K562 (cell line): ENCODE measurements around the gene TENM3. TPM values are rescaled to one million over a fixed set of nuclear protein-coding genes. Genes with fewer than 3 reads are reported as not detected.

Experiments
- ATAC-seq: fragments of 200-7000 bp; cut with Tn5 transposase; 3 replicates; pipeline ENCODE4 v1.9.1; 2020; ENCODE audit warnings: moderate library complexity
- BruUV-seq: library from RNA; stranded (reverse); fragments of 400-500 nt; replicated peaks from 2 replicates; lab custom pipeline; 2021; lab: Mats Ljungman, UMichigan
- CTCF ChIA-PET: fragments of 300-600 bp; formaldehyde crosslinking; extraction: SDS; loops from one replicate; lab custom pipeline; 2021; ENCODE audit warnings: low intra/inter-chr PET ratio; lab: Yijun Ruan, JAX
- POLR2A ChIA-PET: fragments of 300-600, 350-650 bp; sonication (Branson Sonifier 250); formaldehyde crosslinking; extraction: SDS; loops from one replicate; lab custom pipeline; 2021; ENCODE audit warnings: antibody characterized with exemption, inconsistent platforms; lab: Yijun Ruan, JAX
- DNase-seq, 4 experiments: peaks; one replicate each; pipeline versions ENCODE4 v3.0.0 to v3.0.0-alpha.2; 2011 to 2018; ENCODE audit warnings: low spot score in 3 of 4, mixed read lengths in 3 of 4; ENCODE audit errors: extremely low read depth in 1 of 4
- FAIRE-seq: peaks from 2 replicates; lab custom pipeline; 2011; peaks lifted over from hg19 to GRCh38; lab: Jason Lieb, UNC
- H2AFZ ChIP-seq: 2 replicates; pipeline ENCODE4 v1.6.0; 2011; ENCODE audit warnings: low read depth, low read length, control low read depth, inconsistent platforms
- H3K27ac ChIP-seq: fragments of 200-600 bp; 3 replicates; pipeline ENCODE4 v1.8.0; 2011; ENCODE audit warnings: low read depth, mild to moderate bottlenecking, control low read depth, inconsistent platforms, low read length, moderate library complexity, mixed read lengths; ENCODE audit errors: extremely low read depth
- H3K27me3 ChIP-seq, 2 experiments: fragments of 300-600 bp in 1 of 2; 2 replicates in 1 of 2; 3 replicates in 1 of 2; pipeline versions ENCODE4 v1.6.0 to v1.8.0; 2011; ENCODE audit warnings: inconsistent platforms in 2 of 2, low read length in 2 of 2, mild to moderate bottlenecking in 1 of 2, mixed read lengths in 1 of 2, moderate library complexity in 1 of 2; ENCODE audit not compliant: control insufficient read depth in 2 of 2, insufficient read depth in 2 of 2
- H3K36me3 ChIP-seq: fragments of 300-600 bp; 3 replicates; pipeline ENCODE4 v1.8.0; 2011; ENCODE audit warnings: mild to moderate bottlenecking, low read length, inconsistent platforms; ENCODE audit not compliant: control insufficient read depth, insufficient read depth
- H3K4me1 ChIP-seq, 2 experiments: fragments of 200-600 bp in 1 of 2; replicated peaks in 1 of 2; 2 replicates in 1 of 2; 3 replicates in 1 of 2; pipeline versions ENCODE4 v1.5.1 to v1.8.0; 2011; ENCODE audit warnings: inconsistent platforms in 2 of 2, low read length in 2 of 2, mild to moderate bottlenecking in 1 of 2, mixed read lengths in 1 of 2, moderate library complexity in 1 of 2; ENCODE audit not compliant: control insufficient read depth in 2 of 2, insufficient read depth in 2 of 2
- H3K4me2 ChIP-seq: 2 replicates; pipeline ENCODE4 v1.6.1; 2011; ENCODE audit warnings: low read length, control low read depth, inconsistent platforms, mixed read lengths; ENCODE audit not compliant: insufficient read depth
- H3K4me3 ChIP-seq: fragments of 200-600 bp; sonication (generic), shearing (Covaris generic); 2 replicates; pipeline ENCODE4 v1.5.1; 2016; ENCODE audit warnings: control low read depth, inconsistent platforms
- H3K79me2 ChIP-seq: fragments of 200-600 bp; 3 replicates; pipeline ENCODE4 v1.8.0; 2011; ENCODE audit warnings: low read length, inconsistent platforms; ENCODE audit not compliant: control insufficient read depth, insufficient read depth
- H3K9ac ChIP-seq, 2 experiments: 2 replicates each; pipeline versions ENCODE4 v1.6.0 to v1.6.1; 2011; ENCODE audit warnings: low read depth in 2 of 2, low read length in 2 of 2, control low read depth in 1 of 2, inconsistent platforms in 1 of 2, mild to moderate bottlenecking in 1 of 2, mixed read lengths in 1 of 2; ENCODE audit not compliant: insufficient read depth in 1 of 2
- H3K9me1 ChIP-seq: one replicate; pipeline ENCODE4 v1.6.0; 2011; ENCODE audit warnings: inconsistent platforms, mild to moderate bottlenecking, low read length, moderate library complexity; ENCODE audit not compliant: control insufficient read depth, insufficient read depth
- H3K9me3 ChIP-seq: replicated peaks from 2 replicates; pipeline ENCODE4 v1.5.1; 2011; ENCODE audit warnings: low read depth, low read length, inconsistent platforms; ENCODE audit not compliant: control insufficient read depth, insufficient read depth
- H4K20me1 ChIP-seq: replicated peaks from 2 replicates; pipeline ENCODE4 v1.6.1; 2011; ENCODE audit warnings: low read length, inconsistent platforms, mixed read lengths; ENCODE audit not compliant: control insufficient read depth, insufficient read depth
- BRCA1 ChIP-seq, 2 experiments: fragments of 450-650 bp in 1 of 2; sonication (generic) in 1 of 2; formaldehyde crosslinking in 1 of 2; IDR thresholded peaks; 2 replicates each; pipeline versions ENCODE4 v1.5.0 to v1.6.1; 2017 to 2020; ENCODE audit warnings: mild to moderate bottlenecking in 1 of 2, missing genetic modification reagents in 1 of 2
- CREBBP ChIP-seq: IDR thresholded peaks from one replicate; pipeline ENCODE4 v1.6.1; 2012; ENCODE audit warnings: low read depth, mild to moderate bottlenecking, control low read depth, inconsistent platforms, low read length
- DEAF1 ChIP-seq: fragments of 450-650 bp; formaldehyde crosslinking; IDR thresholded peaks from 2 replicates; pipeline ENCODE4 v1.4.0; 2020; ENCODE audit warnings: mild to moderate bottlenecking, moderate library complexity
- FOXK2 ChIP-seq, 2 experiments: fragments of 450-650 bp; IDR thresholded peaks in 1 of 2; conservative IDR thresholded peaks in 1 of 2; 2 replicates each; pipeline ENCODE4 v1.6.1; 2016; ENCODE audit warnings: low read depth in 2 of 2, mild to moderate bottlenecking in 1 of 2
- GTF2F1 ChIP-seq: IDR thresholded peaks from 2 replicates; pipeline ENCODE4 v1.6.1; 2011; ENCODE audit warnings: low read depth, low read length, improper control_type of control experiment
- NFYB ChIP-seq: IDR thresholded peaks from 2 replicates; pipeline ENCODE4 v1.6.1; 2011; ENCODE audit warnings: mild to moderate bottlenecking, moderate library complexity; ENCODE audit not compliant: insufficient read length; ENCODE audit errors: extremely low read depth
- NR2C1 ChIP-seq, 2 experiments: fragments of 450-650 bp; IDR thresholded peaks; 2 replicates each; pipeline ENCODE4 v1.6.1; 2017; ENCODE audit warnings: mild to moderate bottlenecking in 2 of 2, antibody characterized with exemption in 1 of 2, inconsistent platforms in 1 of 2, missing compliant biosample characterization in 1 of 2, missing genetic modification characterization in 1 of 2
- RBM22 ChIP-seq: fragments of 200-400 bp; formaldehyde crosslinking; IDR thresholded peaks from 2 replicates; pipeline ENCODE4 v1.6.1; 2018; ENCODE audit warnings: low read length, low read depth; ENCODE audit not compliant: poor library complexity, severe bottlenecking
- SMARCB1 ChIP-seq: IDR thresholded peaks from 2 replicates; pipeline ENCODE4 v1.6.1; 2011; ENCODE audit warnings: improper control_type of control experiment, low read depth; ENCODE audit not compliant: insufficient read length
- TFAM ChIP-seq: fragments of 250-450 bp; sonication (Bioruptor Pico); conservative IDR thresholded peaks from 2 replicates; pipeline ENCODE4 v1.5.0; 2021; ENCODE audit warnings: mild to moderate bottlenecking, moderate library complexity
- THRAP3 ChIP-seq: fragments of 450-650 bp; IDR thresholded peaks from 2 replicates; pipeline ENCODE4 v1.6.1; 2016; ENCODE audit warnings: mild to moderate bottlenecking, inconsistent platforms, borderline replicate concordance
- ZNF449 ChIP-seq: fragments of 250-450 bp; sonication (Bioruptor Pico); IDR thresholded peaks from 2 replicates; pipeline ENCODE4 v1.8.0; 2022; ENCODE audit warnings: moderate library complexity, mild to moderate bottlenecking, inconsistent platforms
- WGBS: fragments of 100-300 bp; shearing (Covaris generic); methylation state at CpG from one replicate; pipeline ENCODE4 v1.1.6; 2016; ENCODE audit warnings: low coverage, mixed read lengths; ENCODE audit not compliant: insufficient coverage; ENCODE audit errors: missing lambda C conversion rate; 5-methylcytosine and 5-hydroxymethylcytosine counted together
- in situ Hi-C: fragments of 300-500 bp; cut with MboI; formaldehyde crosslinking; loops from 4 replicates; pipeline ENCODE4 v1.15.0; 2018; ENCODE audit warnings: inconsistent platforms, mixed read lengths
- intact Hi-C: fragments of 100-400 bp; cut with micrococcal nuclease; formaldehyde crosslinking; loops from 2 replicates; pipeline ENCODE4 v1.14.2; 2022
- polyA plus RNA-seq, 8 experiments: library from polyadenylated mRNA; depleted of rRNA in 4 of 8; stranded (reverse) in 5 of 8; unstranded in 3 of 8; fragments of >200 nt; fragmentation: Nextera tagmentation in 2 of 8; fragmentation: Illumina TruSeq in 1 of 8; extraction: Ambion mirVana in 2 of 8; extraction: Trizol in 1 of 8; gene quantifications; 2 replicates each; pipeline versions ENCODE4 v1.2.1 to v1.2.3, GENCODE V29; 2011 to 2014; ENCODE audit warnings: inconsistent platforms in 1 of 8, missing spikeins in 1 of 8
- total RNA-seq, 7 experiments: library from RNA; depleted of rRNA in 6 of 7; stranded (reverse); fragments of >200 nt in 6 of 7; fragmentation: Illumina TruSeq in 2 of 7; extraction: Trizol in 2 of 7; gene quantifications; 2 replicates each; pipeline versions ENCODE4 v1.2.1 to v1.2.3, GENCODE V29; 2011 to 2021; ENCODE audit warnings: low replicate concordance in 1 of 7
- TF ChIP-seq, protein P1 (sequence below): fragments of 250-450 bp; sonication (Bioruptor Pico); IDR thresholded peaks from 2 replicates; pipeline ENCODE4 v1.5.0; 2022; ENCODE audit warnings: mild to moderate bottlenecking
- TF ChIP-seq, protein P2 (sequence below), 2 experiments: fragments of 450-650 bp in 1 of 2; sonication (generic) in 1 of 2; formaldehyde crosslinking; conservative IDR thresholded peaks; 2 replicates each; pipeline versions ENCODE4 v1.4.0 to v1.8.1; 2020 to 2022; ENCODE audit warnings: mild to moderate bottlenecking in 1 of 2, missing genetic modification reagents in 1 of 2

The TENM3 gene
- total and polyA plus RNA-seq, 9 of the 15 experiments (the other 6 are each of a cell fraction or from before 2014, with no cell fraction given) = 0.01 to 0.02 TPM; not detected in 7

- ChIA-PET CTCF (no interaction called here), POLR2A (no interaction called here)
- Histone ChIP-seq H2AFZ (no peak overlapping the region), H3K27me3 (peaks cover 10 to 26% of the 10 kb centered on the region in 2 experiments; a peak in 3 of 5 replicates), H3K9me1 (no peaks in the 10 kb centered on the region), H3K9me3 (no peaks in the 10 kb centered on the region; the same call in 1 of the 2 replicates), H3K4me2 (no peak overlapping the region), H4K20me1 (no peaks in the 10 kb centered on the region), H3K9ac (no peak overlapping the region), H3K4me3 (no peak overlapping the region), H3K79me2 (no peaks in the 10 kb centered on the region), H3K36me3 (no peaks in the 10 kb centered on the region), H3K4me1 (peaks cover 0 to 19% of the 10 kb centered on the region in 2 experiments; a peak in 3 of 5 replicates), H3K27ac (no peak overlapping the region)
- FAIRE-seq (no peak), DNase-seq (no peak), ATAC-seq (no peak)
- in situ Hi-C loops (no loop called here), intact Hi-C loops (loop anchor here (2.0 to 10.0 kb wide), 5 partner anchors 119 to 1665 kb away; no protein-coding TSS in a partner anchor)
- no TSS peak for BruUV-seq
- 48% methylated on average over 34 of the region's 45 CpGs for WGBS
- TF ChIP-seq BRCA1 (IDR thresholded peaks at IDR 0.05) (no peak), BRCA1 (CRISPR knock-in tag; IDR thresholded peaks at IDR 0.05) (no peak), GTF2F1 (no peak), RBM22 (no peak), DEAF1 (CRISPR knock-in tag) (no peak), THRAP3 (no peak), NR2C1 (IDR thresholded peaks at IDR 0.05) (no peak), NR2C1 (tag; IDR thresholded peaks at IDR 0.05) (no peak), TFAM (CRISPR knock-in tag) (no peak), ZNF449 (no peak), FOXK2 (conservative IDR thresholded peaks at IDR 0.05 in 1 of 2, IDR thresholded peaks at IDR 0.05 in 1 of 2; ENCODE audit: low read depth in 2 of 2) (no peak), CREBBP (no peak), SMARCB1 (no peak), NFYB (no peak)
- TF ChIP-seq, protein P1, sequence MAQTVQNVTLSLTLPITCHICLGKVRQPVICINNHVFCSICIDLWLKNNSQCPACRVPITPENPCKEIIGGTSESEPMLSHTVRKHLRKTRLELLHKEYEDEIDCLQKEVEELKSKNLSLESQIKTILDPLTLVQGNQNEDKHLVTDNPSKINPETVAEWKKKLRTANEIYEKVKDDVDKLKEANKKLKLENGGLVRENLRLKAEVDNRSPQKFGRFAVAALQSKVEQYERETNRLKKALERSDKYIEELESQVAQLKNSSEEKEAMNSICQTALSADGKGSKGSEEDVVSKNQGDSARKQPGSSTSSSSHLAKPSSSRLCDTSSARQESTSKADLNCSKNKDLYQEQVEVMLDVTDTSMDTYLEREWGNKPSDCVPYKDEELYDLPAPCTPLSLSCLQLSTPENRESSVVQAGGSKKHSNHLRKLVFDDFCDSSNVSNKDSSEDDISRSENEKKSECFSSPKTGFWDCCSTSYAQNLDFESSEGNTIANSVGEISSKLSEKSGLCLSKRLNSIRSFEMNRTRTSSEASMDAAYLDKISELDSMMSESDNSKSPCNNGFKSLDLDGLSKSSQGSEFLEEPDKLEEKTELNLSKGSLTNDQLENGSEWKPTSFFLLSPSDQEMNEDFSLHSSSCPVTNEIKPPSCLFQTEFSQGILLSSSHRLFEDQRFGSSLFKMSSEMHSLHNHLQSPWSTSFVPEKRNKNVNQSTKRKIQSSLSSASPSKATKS (CRISPR knock-in tag) = no peak
- TF ChIP-seq, protein P2, sequence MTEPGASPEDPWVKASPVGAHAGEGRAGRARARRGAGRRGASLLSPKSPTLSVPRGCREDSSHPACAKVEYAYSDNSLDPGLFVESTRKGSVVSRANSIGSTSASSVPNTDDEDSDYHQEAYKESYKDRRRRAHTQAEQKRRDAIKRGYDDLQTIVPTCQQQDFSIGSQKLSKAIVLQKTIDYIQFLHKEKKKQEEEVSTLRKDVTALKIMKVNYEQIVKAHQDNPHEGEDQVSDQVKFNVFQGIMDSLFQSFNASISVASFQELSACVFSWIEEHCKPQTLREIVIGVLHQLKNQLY (CRISPR knock-in tag; conservative IDR thresholded peaks at IDR 0.05) = no peak
These were observed 564.8 kb downstream of the TENM3 start for GRCh38 chr4:182807767-182808548.
